Hepatocyte (in vitro differentiated cells): ENCODE results near the gene TGM3.

ENCODE experiments used
- CTCF ChIP-seq: fragments of 200-600 bp; sonication (generic); IDR thresholded peaks from 2 replicates; pipeline ENCODE4 v1.5.1; 2016; ENCODE audit warnings: antibody characterized with exemption, mild to moderate bottlenecking; ENCODE audit not compliant: poor library complexity
- EZH2 ChIP-seq: fragments of 200-600 bp; sonication (generic); IDR thresholded peaks from 2 replicates; pipeline ENCODE4 v1.6.1; 2016; ENCODE audit warnings: antibody characterized with exemption, mild to moderate bottlenecking, borderline replicate concordance
- EZH2phosphoT487 ChIP-seq: fragments of 200-600 bp; sonication (generic); IDR thresholded peaks from one replicate; pipeline ENCODE4 v1.6.1; 2018; ENCODE audit warnings: antibody characterized with exemption, mild to moderate bottlenecking, low read depth, moderate library complexity; ENCODE audit not compliant: unreplicated experiment, severe bottlenecking

GRCh38 chr20:2305946-2306345 is 10.1 kb downstream of the TGM3 start:
- TF ChIP-seq CTCF (no peak), EZH2 (no peak), EZH2phosphoT487 (no peak)
